ENCODE data around the gene MEG3.

DNA sequence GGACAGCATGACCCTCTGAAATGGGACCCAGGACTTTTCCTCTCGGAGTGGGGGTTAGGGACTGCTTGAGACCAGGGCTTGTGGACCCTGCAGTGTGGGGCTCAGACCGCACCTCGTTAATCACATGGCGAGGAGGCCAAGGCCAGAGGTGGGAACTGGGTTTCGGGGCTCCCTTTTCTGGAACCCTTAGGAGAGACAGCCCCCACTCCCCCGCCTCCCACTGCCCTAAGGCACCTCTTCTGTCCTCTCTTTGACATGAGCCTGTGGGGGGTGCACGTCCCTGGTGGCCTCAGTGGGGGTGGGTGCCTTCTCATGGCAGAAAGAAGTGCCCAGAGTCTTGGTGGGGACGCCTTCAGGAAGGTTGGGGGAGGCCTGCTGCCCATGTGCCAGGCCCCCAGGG is 53.3 kb downstream of the MEG3 start:
- TF ChIP-seq GATA2 (IDR thresholded peaks at IDR 0.05; ENCODE audit: low read depth, low read length) (no peak), GATA3 (IDR thresholded peaks at IDR 0.05; ENCODE audit: low read depth, low read length) (no peak)
